Urinary bladder (tissue), 4 donors: ENCODE measurements around the gene IRF2. TPM values are rescaled to one million over a fixed set of nuclear protein-coding genes. Genes with fewer than 3 reads are reported as not detected.
"Not testable (repeated sequence)": the region's sequence is repeated elsewhere in the genome, so short reads cannot be mapped to it uniquely, and the experiment has no call there.

ENCODE experiments used
- DNase-seq: peaks from one replicate; pipeline ENCODE4 v3.0.0-alpha.2; 2015; ENCODE audit errors: extremely low spot score
- H3K27ac ChIP-seq: one replicate; pipeline ENCODE4 v1.5.1; 2013; ENCODE audit warnings: low read depth, mild to moderate bottlenecking, moderate library complexity
- H3K36me3 ChIP-seq: one replicate; pipeline ENCODE4 v1.6.1; 2013; ENCODE audit warnings: mild to moderate bottlenecking, moderate library complexity; ENCODE audit not compliant: insufficient read depth
- H3K4me1 ChIP-seq: one replicate; pipeline ENCODE4 v1.6.1; 2013; ENCODE audit warnings: mild to moderate bottlenecking, moderate library complexity; ENCODE audit not compliant: insufficient read depth
- H3K4me3 ChIP-seq: one replicate; pipeline ENCODE4 v1.5.1; 2013; ENCODE audit warnings: low read depth, low read length
- WGBS: extraction: QIAGEN DNeasy Blood & Tissue Kit; methylation state at CpG from one replicate; pipeline ENCODE4 v1.1.7; 2013; 5-methylcytosine and 5-hydroxymethylcytosine counted together
- polyA plus RNA-seq: library from polyadenylated mRNA; stranded (reverse); fragments of 200-250 nt; gene quantifications from one replicate; pipeline ENCODE4 v1.2.3, GENCODE V29; 2013
- total RNA-seq: library from RNA; depleted of rRNA; stranded (reverse); fragments of >200 nt; gene quantifications from one replicate; pipeline ENCODE4 v1.2.3, GENCODE V29; 2014
- donor health status: healthy with polysubstance abuse.
- donor health status: healthy.

Gene IRF2
- total and polyA plus RNA-seq, 2 donors, result 35.6 to 39.5 TPM

- Histone ChIP-seq H3K27ac (no peak overlapping the region), H3K4me3 (no peak overlapping the region), H3K4me1 (peaks cover 4% of the 10 kb centered on the region), H3K36me3 (no peaks in the 10 kb centered on the region)
- WGBS, result 34% methylated on average over 2 of the region's 2 CpGs
- DNase-seq, result peak; percentile 52
These were observed 119.2 kb downstream of the IRF2 start for GRCh38 chr4:184355111-184355604.

- 97% methylated on average over 5 of the region's 5 CpGs for WGBS
- Histone ChIP-seq H3K4me1 (peaks cover 4% of the 10 kb centered on the region), H3K4me3 (no peak overlapping the region), H3K27ac (no peak overlapping the region), H3K36me3 (no peaks in the 10 kb centered on the region)
- DNase-seq, result no peak
These were observed 121.5 kb downstream of the IRF2 start for GRCh38 chr4:184352891-184353290.

GRCh38 chr4:184351560-184352451 lies 122.5 kb downstream of the IRF2 start:
- no peak overlapping the region for H3K4me3 ChIP-seq
- WGBS, result 96% methylated on average over 19 of the region's 19 CpGs
- H3K27ac ChIP-seq, result no peak overlapping the region
- DNase-seq, result no peak
- H3K4me1 ChIP-seq, result peaks cover 6% of the 10 kb centered on the region
- no peaks in the 10 kb centered on the region for H3K36me3 ChIP-seq

GRCh38 chr4:184350964-184351363 lies 123.4 kb downstream of the IRF2 start:
- WGBS, result 98% methylated on average over 5 of the region's 5 CpGs
- Histone ChIP-seq H3K27ac (no peak overlapping the region), H3K4me3 (no peak overlapping the region), H3K36me3 (no peaks in the 10 kb centered on the region), H3K4me1 (peaks cover 4% of the 10 kb centered on the region)
- no peak for DNase-seq

GRCh38 chr4:184350213-184350817 lies 124.0 kb downstream of the IRF2 start:
- Histone ChIP-seq H3K4me3 (no peak overlapping the region), H3K4me1 (peaks cover 4% of the 10 kb centered on the region), H3K36me3 (no peaks in the 10 kb centered on the region), H3K27ac (no peak overlapping the region)
- DNase-seq, result no peak
- WGBS, result 94% methylated on average over 9 of the region's 9 CpGs

- 86% methylated on average over 11 of the region's 11 CpGs for WGBS
- Histone ChIP-seq H3K36me3 (no peaks in the 10 kb centered on the region), H3K4me3 (no peak overlapping the region), H3K27ac (peak overlapping the region; percentile 75), H3K4me1 (peaks cover 2% of the 10 kb centered on the region)
- DNase-seq, result no peak
These were observed 124.9 kb downstream of the IRF2 start for GRCh38 chr4:184349283-184350039.

- 26% methylated on average over 15 of the region's 15 CpGs for WGBS
- peaks cover 2% of the 10 kb centered on the region for H3K4me1 ChIP-seq
- H3K27ac ChIP-seq, result peak overlapping the region; percentile 91
- H3K4me3 ChIP-seq, result no peak overlapping the region
- peak; percentile 39 for DNase-seq
- H3K36me3 ChIP-seq, result no peaks in the 10 kb centered on the region
These were observed 125.8 kb downstream of the IRF2 start for GRCh38 chr4:184348311-184349233.

- H3K4me3 ChIP-seq, result no peak overlapping the region
- H3K4me1 ChIP-seq, result peaks cover 2% of the 10 kb centered on the region
- DNase-seq, result peak; percentile 80
- no peaks in the 10 kb centered on the region for H3K36me3 ChIP-seq
- 40% methylated on average over 16 of the region's 16 CpGs for WGBS
- H3K27ac ChIP-seq, result peak overlapping the region; percentile 91
These were observed 126.8 kb downstream of the IRF2 start for GRCh38 chr4:184347251-184348239.

- Histone ChIP-seq H3K4me3 (no peak overlapping the region), H3K36me3 (no peaks in the 10 kb centered on the region), H3K27ac (peak overlapping the region; percentile 54), H3K4me1 (peaks cover 2% of the 10 kb centered on the region)
- DNase-seq, result no peak
- WGBS, result 85% methylated on average over 2 of the region's 2 CpGs
These were observed 127.7 kb downstream of the IRF2 start for GRCh38 chr4:184346682-184347081.

GRCh38 chr4:184346273-184346672 lies 128.1 kb downstream of the IRF2 start:
- H3K4me3 ChIP-seq, DNase-seq, H3K4me1 ChIP-seq, H3K36me3 ChIP-seq, H3K27ac ChIP-seq: not testable (repeated sequence)
- 94% methylated on average over 6 of the region's 6 CpGs for WGBS

GRCh38 chr4:184345573-184345922 lies 128.8 kb downstream of the IRF2 start:
- no peak for DNase-seq
- Histone ChIP-seq H3K36me3 (no peaks in the 10 kb centered on the region), H3K4me1 (peaks cover 2% of the 10 kb centered on the region), H3K4me3 (no peak overlapping the region), H3K27ac (no peak overlapping the region)
- WGBS, result 54% methylated on average over 3 of the region's 3 CpGs
